GM21367 (cell line): ENCODE results near the gene RRM1.
A peak's percentile ranks its signal among the peaks of the same experiment; 100 is the strongest.

Experiments used
- ATAC-seq: cut with Tn5 transposase; IDR thresholded peaks from one replicate; pipeline ENCODE4 v1.9.1; 2021; ENCODE audit not compliant: unreplicated experiment

The RRM1 gene

GRCh38 chr11:4185561-4185960 is 91.0 kb downstream of the RRM1 start:
- ATAC-seq: no peak

- no peak for ATAC-seq
These were observed 92.0 kb downstream of the RRM1 start for GRCh38 chr11:4186464-4187054.

- peak; percentile 93 for ATAC-seq
These were observed 92.7 kb downstream of the RRM1 start for GRCh38 chr11:4187055-4187988.
